Measurements from ENCODE around the gene FANCB.

Gene FANCB

DNA sequence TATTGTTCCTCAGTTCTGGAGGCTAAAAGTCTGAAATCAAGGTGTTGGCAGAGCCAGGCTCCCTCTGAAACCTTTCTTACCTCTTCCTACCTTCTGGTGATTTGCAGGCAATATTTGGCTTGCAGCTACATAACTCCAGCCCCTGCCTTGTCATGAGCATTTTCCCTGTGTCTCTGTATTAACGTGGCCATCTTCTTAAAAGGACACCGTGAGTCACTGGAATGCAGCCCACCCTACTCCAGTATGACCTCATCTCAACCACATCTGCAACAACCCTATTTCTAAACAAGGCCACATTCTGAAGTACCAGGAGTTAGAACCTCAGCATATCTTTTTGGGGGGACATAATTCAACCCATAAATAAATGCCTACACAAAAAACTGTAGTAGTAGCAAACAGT lies 40.7 kb downstream of the FANCB start:
- H3K4me3 ChIP-seq (IDR thresholded peaks at IDR 0.05; ENCODE audit: insufficient read depth, low read depth, low read length), result no peak overlapping the region
- no peak overlapping the region for H2AFZ ChIP-seq (ENCODE audit: low read depth)
- no peaks in the 10 kb centered on the region for H3K79me2 ChIP-seq (ENCODE audit: insufficient read depth, low read depth)
- H3K4me2 ChIP-seq, result no peak overlapping the region
- no peaks in the 10 kb centered on the region for H3K36me3 ChIP-seq (ENCODE audit: insufficient read depth)
- no peak overlapping the region for H3K9ac ChIP-seq
- no peaks in the 10 kb centered on the region for H4K20me1 ChIP-seq (ENCODE audit: insufficient read depth)
- TF ChIP-seq, protein P1, sequence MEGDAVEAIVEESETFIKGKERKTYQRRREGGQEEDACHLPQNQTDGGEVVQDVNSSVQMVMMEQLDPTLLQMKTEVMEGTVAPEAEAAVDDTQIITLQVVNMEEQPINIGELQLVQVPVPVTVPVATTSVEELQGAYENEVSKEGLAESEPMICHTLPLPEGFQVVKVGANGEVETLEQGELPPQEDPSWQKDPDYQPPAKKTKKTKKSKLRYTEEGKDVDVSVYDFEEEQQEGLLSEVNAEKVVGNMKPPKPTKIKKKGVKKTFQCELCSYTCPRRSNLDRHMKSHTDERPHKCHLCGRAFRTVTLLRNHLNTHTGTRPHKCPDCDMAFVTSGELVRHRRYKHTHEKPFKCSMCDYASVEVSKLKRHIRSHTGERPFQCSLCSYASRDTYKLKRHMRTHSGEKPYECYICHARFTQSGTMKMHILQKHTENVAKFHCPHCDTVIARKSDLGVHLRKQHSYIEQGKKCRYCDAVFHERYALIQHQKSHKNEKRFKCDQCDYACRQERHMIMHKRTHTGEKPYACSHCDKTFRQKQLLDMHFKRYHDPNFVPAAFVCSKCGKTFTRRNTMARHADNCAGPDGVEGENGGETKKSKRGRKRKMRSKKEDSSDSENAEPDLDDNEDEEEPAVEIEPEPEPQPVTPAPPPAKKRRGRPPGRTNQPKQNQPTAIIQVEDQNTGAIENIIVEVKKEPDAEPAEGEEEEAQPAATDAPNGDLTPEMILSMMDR (conservative IDR thresholded peaks at IDR 0.05; ENCODE audit: low read depth, low read length), result no peak
- H3K4me1 ChIP-seq (ENCODE audit: low read depth, poor library complexity, severe bottlenecking), result no peaks in the 10 kb centered on the region
- H3K27ac ChIP-seq, result no peak overlapping the region
- H3K27me3 ChIP-seq (ENCODE audit: insufficient read depth, low read depth), result no peaks in the 10 kb centered on the region

- Histone ChIP-seq H3K27ac (no peak overlapping the region), H3K4me3 (IDR thresholded peaks at IDR 0.05; ENCODE audit: insufficient read depth, low read depth, low read length) (no peak overlapping the region), H3K9ac (no peak overlapping the region), H4K20me1 (ENCODE audit: insufficient read depth) (no peaks in the 10 kb centered on the region), H3K4me2 (no peak overlapping the region), H3K79me2 (ENCODE audit: insufficient read depth, low read depth) (no peaks in the 10 kb centered on the region), H3K4me1 (ENCODE audit: low read depth, poor library complexity, severe bottlenecking) (no peaks in the 10 kb centered on the region), H3K27me3 (ENCODE audit: insufficient read depth, low read depth) (no peaks in the 10 kb centered on the region), H2AFZ (ENCODE audit: low read depth) (no peak overlapping the region), H3K36me3 (ENCODE audit: insufficient read depth) (no peaks in the 10 kb centered on the region)
- TF ChIP-seq, protein P1 (conservative IDR thresholded peaks at IDR 0.05; ENCODE audit: low read depth, low read length), result no peak
Observed at GRCh38 chrX:14829643-14830042, 43.2 kb downstream of the FANCB start.

- TF ChIP-seq, protein P1 (conservative IDR thresholded peaks at IDR 0.05; ENCODE audit: low read depth, low read length), result no peak
- Histone ChIP-seq H3K4me2 (no peak overlapping the region), H3K9ac (no peak overlapping the region), H3K27me3 (ENCODE audit: insufficient read depth, low read depth) (no peaks in the 10 kb centered on the region), H3K4me1 (ENCODE audit: low read depth, poor library complexity, severe bottlenecking) (no peaks in the 10 kb centered on the region), H2AFZ (ENCODE audit: low read depth) (no peak overlapping the region), H3K4me3 (IDR thresholded peaks at IDR 0.05; ENCODE audit: insufficient read depth, low read depth, low read length) (no peak overlapping the region), H3K79me2 (ENCODE audit: insufficient read depth, low read depth) (no peaks in the 10 kb centered on the region), H4K20me1 (ENCODE audit: insufficient read depth) (no peaks in the 10 kb centered on the region), H3K36me3 (ENCODE audit: insufficient read depth) (no peaks in the 10 kb centered on the region), H3K27ac (no peak overlapping the region)
Observed at GRCh38 chrX:14826319-14826718, 46.5 kb downstream of the FANCB start.

- H3K4me1 ChIP-seq (ENCODE audit: low read depth, poor library complexity, severe bottlenecking), result no peaks in the 10 kb centered on the region
- H3K9ac ChIP-seq, result no peak overlapping the region
- H4K20me1 ChIP-seq (ENCODE audit: insufficient read depth), result no peaks in the 10 kb centered on the region
- H3K79me2 ChIP-seq (ENCODE audit: insufficient read depth, low read depth), result no peaks in the 10 kb centered on the region
- H3K4me2 ChIP-seq, result no peak overlapping the region
- no peaks in the 10 kb centered on the region for H3K27me3 ChIP-seq (ENCODE audit: insufficient read depth, low read depth)
- TF ChIP-seq, protein P1 (conservative IDR thresholded peaks at IDR 0.05; ENCODE audit: low read depth, low read length), result no peak
- no peak overlapping the region for H3K4me3 ChIP-seq (IDR thresholded peaks at IDR 0.05; ENCODE audit: insufficient read depth, low read depth, low read length)
- no peak overlapping the region for H3K27ac ChIP-seq
- no peak overlapping the region for H2AFZ ChIP-seq (ENCODE audit: low read depth)
- no peaks in the 10 kb centered on the region for H3K36me3 ChIP-seq (ENCODE audit: insufficient read depth)
Observed at GRCh38 chrX:14825851-14826250, 47.0 kb downstream of the FANCB start.
